Large intestine (tissue), 3 donors: ENCODE data around the gene CD58. TPM values are rescaled to one million over a fixed set of nuclear protein-coding genes. Genes with fewer than 3 reads are reported as not detected.
"Not testable (repeated sequence)": the region's sequence is repeated elsewhere in the genome, so short reads cannot be mapped to it uniquely, and the experiment has no call there.

Experiments used
- DNase-seq, 2 donors: peaks; one replicate each; pipeline versions ENCODE4 v3.0.0 to v3.0.0-alpha.2; 2013
- H3K27ac ChIP-seq: one replicate; pipeline ENCODE4 v1.5.1; 2013; ENCODE audit warnings: low read length
- H3K27me3 ChIP-seq: 2 replicates; pipeline ENCODE4 v1.6.1; 2013; ENCODE audit warnings: low read length; ENCODE audit not compliant: control insufficient read depth, insufficient read depth
- H3K36me3 ChIP-seq: 2 replicates; pipeline ENCODE4 v1.6.1; 2013; ENCODE audit warnings: low read length; ENCODE audit not compliant: control insufficient read depth, insufficient read depth
- H3K4me1 ChIP-seq: one replicate; pipeline ENCODE4 v1.6.1; 2013; ENCODE audit warnings: low read length; ENCODE audit not compliant: control insufficient read depth, insufficient read depth
- H3K4me3 ChIP-seq: one replicate; pipeline ENCODE4 v1.5.1; 2013; ENCODE audit warnings: low read length
- H3K9me3 ChIP-seq: one replicate; pipeline ENCODE4 v1.6.1; 2013; ENCODE audit warnings: mild to moderate bottlenecking, low read depth, low read length, moderate library complexity; ENCODE audit not compliant: control insufficient read depth
- WGBS: methylation state at CpG from one replicate; pipeline ENCODE4 v1.1.5; 2013; ENCODE audit warnings: low lambda C conversion rate; ENCODE audit not compliant: insufficient coverage; 5-methylcytosine and 5-hydroxymethylcytosine counted together
- polyA plus RNA-seq: library from polyadenylated mRNA; unstranded; fragments of 120-200 nt; gene quantifications from one replicate; pipeline ENCODE4 v1.2.1, GENCODE V29; 2013

CD58 gene
- polyA plus RNA-seq, 1 donor, result 28.6 TPM

DNA sequence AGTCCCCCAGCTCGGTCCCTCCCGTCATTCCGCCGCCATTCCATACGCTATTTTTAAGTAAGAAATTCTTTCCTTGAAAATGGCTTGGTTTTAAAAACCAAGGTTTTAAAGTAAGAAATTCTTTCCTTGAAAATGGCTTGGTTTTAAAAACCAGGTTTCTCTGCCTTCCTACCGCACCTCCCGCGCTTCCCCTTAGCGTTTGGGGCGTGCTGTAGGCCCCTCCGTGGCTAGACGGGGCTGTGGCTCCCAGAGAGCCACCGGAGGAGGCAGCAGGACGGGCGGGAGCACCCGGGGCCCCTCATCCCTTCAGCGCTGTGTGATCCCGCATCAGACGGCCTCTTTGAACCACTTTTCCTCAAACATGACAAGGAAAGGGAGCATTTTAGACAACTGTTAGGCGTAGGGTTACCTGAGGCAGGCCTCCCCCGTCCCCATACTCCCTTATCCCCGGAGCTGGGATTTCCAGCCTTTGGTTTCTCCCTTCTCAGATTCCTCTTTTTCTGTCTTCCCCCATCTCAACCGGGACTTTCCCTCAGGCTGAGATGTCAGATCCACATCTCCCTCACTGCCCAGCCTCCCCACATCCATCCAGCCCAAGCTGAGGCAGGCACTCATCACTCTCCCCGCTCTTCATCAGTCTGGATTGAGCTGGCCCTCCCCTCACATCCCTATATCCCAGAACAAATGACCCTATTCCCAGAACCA is 541 bp upstream of the CD58 start:
- H3K4me3 ChIP-seq, result peak overlapping the region; percentile 84
- no peaks in the 10 kb centered on the region for H3K9me3 ChIP-seq
- peak overlapping the region; percentile 98 for H3K27ac ChIP-seq
- no peaks in the 10 kb centered on the region for H3K27me3 ChIP-seq
- peaks cover 6% of the 10 kb centered on the region for H3K36me3 ChIP-seq
- no CpG with 5 or more reads among the region's 24 CpGs for WGBS
- DNase-seq, result no peak
- H3K4me1 ChIP-seq, result peaks cover 24% of the 10 kb centered on the region

DNA sequence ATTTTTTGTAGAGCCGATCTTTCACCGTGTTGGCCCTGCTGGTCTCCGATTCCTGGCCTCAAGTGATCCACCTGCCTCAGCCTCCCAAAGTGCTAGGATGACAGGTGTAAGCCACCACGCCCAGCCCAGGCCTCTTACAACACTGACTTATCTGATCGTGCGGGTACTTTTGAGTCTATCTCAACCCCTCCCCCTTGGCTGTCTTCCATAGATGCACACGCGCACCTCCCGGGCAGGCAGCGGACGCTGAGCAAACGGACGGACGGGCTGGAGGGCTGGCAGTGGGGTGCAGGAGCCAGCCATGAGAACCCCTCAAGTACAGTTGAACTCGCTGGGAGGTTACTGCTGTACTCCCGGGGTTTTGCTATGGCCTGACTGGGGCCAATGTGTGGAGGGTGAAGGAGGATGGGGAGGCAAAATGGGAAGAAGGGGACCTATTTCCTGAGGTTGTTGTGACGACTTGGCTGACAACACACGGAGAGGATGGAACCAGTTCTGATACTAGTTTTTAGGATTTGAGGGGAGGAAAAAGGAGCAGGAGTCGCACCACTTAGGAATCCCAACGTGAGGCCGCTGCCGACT is 959 bp downstream of the CD58 start:
- Histone ChIP-seq H3K27me3 (no peaks in the 10 kb centered on the region), H3K4me3 (peak overlapping the region; percentile 84), H3K4me1 (peaks cover 24% of the 10 kb centered on the region), H3K36me3 (no peaks in the 10 kb centered on the region), H3K27ac (peak overlapping the region; percentile 98), H3K9me3 (peaks cover under 1% of the 10 kb centered on the region)
- no CpG with 5 or more reads among the region's 22 CpGs for WGBS
- peak; percentile 75 to 87 for DNase-seq

DNA sequence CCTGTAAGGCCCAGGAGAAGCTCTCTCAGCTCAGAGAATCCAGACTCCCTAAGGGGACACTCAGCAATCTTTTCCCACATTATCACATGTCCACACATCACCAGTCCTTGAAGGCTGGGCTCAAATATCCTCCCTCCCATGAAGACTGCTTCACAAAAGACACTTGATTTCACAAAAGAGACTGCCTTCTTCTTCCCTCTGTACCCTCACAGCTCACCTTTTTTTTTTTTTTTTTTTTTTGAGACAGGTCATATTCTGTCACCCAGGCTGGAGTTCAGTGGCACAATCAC is 1.5 kb downstream of the CD58 start:
- no peak overlapping the region for H3K27ac ChIP-seq
- no peaks in the 10 kb centered on the region for H3K36me3 ChIP-seq
- no peak for DNase-seq
- H3K27me3 ChIP-seq, result no peaks in the 10 kb centered on the region
- peaks cover 3% of the 10 kb centered on the region for H3K9me3 ChIP-seq
- H3K4me1 ChIP-seq, result peaks cover 22% of the 10 kb centered on the region
- no peak overlapping the region for H3K4me3 ChIP-seq

DNA sequence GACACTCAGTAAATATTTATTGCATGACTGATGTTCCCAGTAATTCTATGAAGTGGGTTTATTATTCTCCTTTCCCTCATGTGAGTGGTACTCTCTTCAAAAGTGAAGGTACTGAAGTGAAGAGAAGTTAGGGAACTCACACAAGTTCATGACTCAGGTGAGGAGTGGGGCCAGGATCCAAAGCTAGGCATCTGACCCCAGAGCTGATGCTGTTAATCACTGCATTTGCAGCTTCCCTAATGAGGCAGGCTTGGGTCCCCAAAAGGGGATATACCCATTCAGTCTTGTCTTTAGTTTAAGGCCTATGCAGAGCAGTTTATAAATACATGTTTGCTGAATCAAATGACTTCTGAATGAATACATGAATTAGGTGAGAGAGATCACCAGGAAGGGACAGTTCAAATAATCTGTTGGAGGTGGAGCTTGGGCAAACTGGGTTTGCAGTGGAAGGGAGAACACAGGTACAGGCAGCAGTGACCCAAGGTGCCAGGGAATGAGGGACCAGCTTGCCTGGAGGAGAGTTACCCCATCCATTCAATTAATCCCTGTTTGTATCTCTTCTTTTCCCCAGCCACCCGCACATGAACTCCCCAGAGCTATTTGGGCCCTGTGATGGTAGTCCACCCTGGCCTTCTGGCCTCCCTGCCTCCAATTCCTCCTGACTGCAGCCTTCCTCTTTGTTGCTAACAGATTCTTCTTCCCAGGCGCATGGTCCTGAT is 2.0 kb downstream of the CD58 start:
- Histone ChIP-seq H3K4me1 (peaks cover 18% of the 10 kb centered on the region), H3K27ac (no peak overlapping the region), H3K9me3 (peaks cover 3% of the 10 kb centered on the region), H3K4me3 (no peak overlapping the region), H3K36me3 (no peaks in the 10 kb centered on the region), H3K27me3 (no peaks in the 10 kb centered on the region)
- no CpG with 5 or more reads among the region's 2 CpGs for WGBS
- DNase-seq, result no peak

DNA sequence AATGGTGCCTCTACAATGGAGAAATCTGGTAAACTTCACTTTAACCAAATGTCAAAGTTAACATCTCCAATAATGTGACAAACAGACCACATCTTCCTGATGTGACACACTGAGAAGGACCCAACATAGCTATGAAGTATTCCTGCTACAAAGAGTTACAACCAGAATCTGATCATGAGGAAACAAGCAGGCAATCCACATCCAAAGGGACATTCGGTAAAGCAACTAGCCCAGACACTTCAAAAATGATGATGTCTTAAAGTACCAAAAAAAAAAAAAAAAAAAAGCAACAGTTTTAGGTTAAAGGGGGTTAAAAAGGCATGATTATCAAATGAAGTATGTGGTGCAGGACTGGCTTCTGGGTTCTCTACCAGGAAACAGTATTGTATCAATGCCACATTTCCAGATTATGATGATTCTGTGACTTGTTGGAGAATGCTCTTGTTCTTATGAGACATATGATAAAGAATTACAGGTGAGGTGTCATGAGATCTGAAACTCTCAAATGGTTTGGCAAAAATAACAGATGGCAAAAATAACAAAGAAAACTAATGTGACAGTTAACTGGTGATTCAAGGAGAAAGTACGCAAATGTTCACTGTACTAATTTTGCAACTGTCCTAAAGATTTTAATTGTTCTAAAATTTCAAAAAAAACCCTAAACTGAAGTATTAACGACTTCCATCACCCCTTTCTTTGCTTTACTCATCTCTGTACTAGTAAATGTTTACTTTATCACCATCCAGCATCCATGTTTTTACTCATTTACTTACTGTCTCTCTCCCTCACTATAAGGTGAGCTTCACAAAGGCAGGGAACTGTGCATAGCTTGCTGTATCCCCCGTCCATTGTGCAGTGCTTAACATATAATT is 2.8 kb downstream of the CD58 start:
- Histone ChIP-seq H3K36me3 (no peaks in the 10 kb centered on the region), H3K27me3 (no peaks in the 10 kb centered on the region), H3K27ac (no peak overlapping the region), H3K9me3 (peaks cover 10% of the 10 kb centered on the region), H3K4me1 (peaks cover 18% of the 10 kb centered on the region), H3K4me3 (no peak overlapping the region)
- WGBS, result 38% methylated on average over 1 of the region's 4 CpGs
- no peak for DNase-seq

DNA sequence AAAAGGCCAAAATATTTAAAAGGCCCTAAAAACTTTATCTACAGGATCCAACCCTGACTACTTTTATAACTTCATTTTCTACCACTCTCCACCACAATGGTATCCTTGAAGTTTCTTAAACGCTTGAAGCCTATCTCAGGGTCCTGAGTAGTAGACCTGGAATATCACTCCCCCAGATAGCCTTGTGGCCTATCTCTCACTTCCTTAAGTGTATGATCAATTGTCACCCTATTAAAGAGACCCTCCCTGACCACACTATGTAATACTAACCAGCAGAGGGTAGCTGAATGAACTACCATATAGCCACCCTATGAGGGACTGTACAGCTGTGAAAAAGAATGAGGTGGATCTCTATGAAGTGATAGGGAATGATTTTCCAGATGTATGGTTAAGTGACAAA is 5.6 kb downstream of the CD58 start:
- Histone ChIP-seq H3K4me1 (peaks cover 7% of the 10 kb centered on the region), H3K9me3 (peaks cover 12% of the 10 kb centered on the region)
- DNase-seq, result no peak

DNA sequence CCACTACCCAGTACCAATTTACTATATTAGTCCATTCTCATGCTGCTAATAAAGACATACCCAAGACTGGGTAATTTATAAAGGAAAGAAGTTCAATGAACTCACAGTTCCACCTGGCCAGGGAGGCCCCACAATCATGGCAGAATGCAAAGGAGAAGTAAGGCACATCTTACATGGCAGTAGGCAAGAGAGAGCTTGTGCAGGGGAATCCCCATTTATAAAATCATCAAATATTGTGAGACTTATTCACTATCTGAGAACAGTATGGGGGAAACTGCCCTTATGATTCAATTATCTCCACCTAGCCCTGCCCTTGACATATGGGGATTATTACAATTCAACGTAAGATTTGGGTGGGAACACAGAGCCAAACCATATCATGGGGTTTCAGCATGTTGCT is 6.4 kb downstream of the CD58 start:
- Histone ChIP-seq H3K27ac (no peak overlapping the region), H3K9me3 (peaks cover 12% of the 10 kb centered on the region), H3K4me3 (no peak overlapping the region), H3K27me3 (no peaks in the 10 kb centered on the region), H3K36me3 (no peaks in the 10 kb centered on the region), H3K4me1 (peaks cover 2% of the 10 kb centered on the region)
- DNase-seq, result no peak
- no CpG with 5 or more reads among the region's 1 CpG for WGBS

More for the DNA sequence above, 5.6 kb downstream of the CD58 start:
- WGBS, result 100% methylated on average over 1 of the region's 1 CpG
- H3K27ac ChIP-seq, result no peak overlapping the region
- H3K27me3 ChIP-seq, result no peaks in the 10 kb centered on the region
- H3K4me3 ChIP-seq, result no peak overlapping the region
- H3K36me3 ChIP-seq, result no peaks in the 10 kb centered on the region

DNA sequence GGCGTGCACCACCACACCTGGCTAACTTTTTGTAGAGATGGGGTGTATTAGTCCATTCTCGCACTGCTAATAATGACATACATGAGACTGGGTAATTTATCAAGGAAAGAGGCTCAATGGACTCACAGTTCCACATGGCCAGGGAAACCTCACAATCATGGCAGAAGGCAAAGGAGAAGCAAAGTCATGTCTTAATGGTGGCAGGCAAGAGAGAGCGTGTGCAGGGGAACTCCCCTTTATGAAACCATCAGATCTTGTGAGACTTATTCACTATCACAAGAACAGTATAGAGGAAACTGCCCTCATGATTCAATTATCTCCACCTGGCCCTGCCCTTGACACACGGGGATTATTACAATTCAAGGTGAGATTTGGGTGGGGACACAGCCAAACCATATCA is 8.4 kb downstream of the CD58 start:
- DNase-seq, H3K4me1 ChIP-seq, H3K27me3 ChIP-seq, H3K36me3 ChIP-seq, H3K27ac ChIP-seq, H3K4me3 ChIP-seq: not testable (repeated sequence)
- WGBS, result no CpG with 5 or more reads among the region's 4 CpGs
- H3K9me3 ChIP-seq, result peaks cover 12% of the 10 kb centered on the region

DNA sequence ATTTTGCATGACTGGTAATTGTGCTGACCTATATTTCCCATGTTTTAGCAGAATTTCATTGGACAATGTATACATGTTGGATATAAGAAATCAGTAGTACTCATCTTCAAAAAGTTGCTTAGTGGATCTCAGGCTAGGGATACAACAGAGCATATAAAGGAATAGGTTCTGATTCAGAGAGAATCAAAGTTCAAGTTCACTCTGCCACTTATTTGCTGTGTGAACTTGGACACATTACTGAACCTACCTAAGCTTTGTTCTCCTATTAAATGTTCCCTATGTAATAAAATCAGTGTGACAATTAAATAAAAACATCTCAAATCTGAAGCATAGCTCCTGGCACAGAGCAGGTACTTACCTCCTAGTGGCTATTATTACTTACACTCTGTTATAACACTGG is 9.3 kb downstream of the CD58 start:
- DNase-seq, result no peak
- no peak overlapping the region for H3K27ac ChIP-seq
- H3K36me3 ChIP-seq, result no peaks in the 10 kb centered on the region
- no peaks in the 10 kb centered on the region for H3K27me3 ChIP-seq
- H3K4me3 ChIP-seq, result no peak overlapping the region
- peaks cover 12% of the 10 kb centered on the region for H3K9me3 ChIP-seq
- peaks cover 7% of the 10 kb centered on the region for H3K4me1 ChIP-seq

DNA sequence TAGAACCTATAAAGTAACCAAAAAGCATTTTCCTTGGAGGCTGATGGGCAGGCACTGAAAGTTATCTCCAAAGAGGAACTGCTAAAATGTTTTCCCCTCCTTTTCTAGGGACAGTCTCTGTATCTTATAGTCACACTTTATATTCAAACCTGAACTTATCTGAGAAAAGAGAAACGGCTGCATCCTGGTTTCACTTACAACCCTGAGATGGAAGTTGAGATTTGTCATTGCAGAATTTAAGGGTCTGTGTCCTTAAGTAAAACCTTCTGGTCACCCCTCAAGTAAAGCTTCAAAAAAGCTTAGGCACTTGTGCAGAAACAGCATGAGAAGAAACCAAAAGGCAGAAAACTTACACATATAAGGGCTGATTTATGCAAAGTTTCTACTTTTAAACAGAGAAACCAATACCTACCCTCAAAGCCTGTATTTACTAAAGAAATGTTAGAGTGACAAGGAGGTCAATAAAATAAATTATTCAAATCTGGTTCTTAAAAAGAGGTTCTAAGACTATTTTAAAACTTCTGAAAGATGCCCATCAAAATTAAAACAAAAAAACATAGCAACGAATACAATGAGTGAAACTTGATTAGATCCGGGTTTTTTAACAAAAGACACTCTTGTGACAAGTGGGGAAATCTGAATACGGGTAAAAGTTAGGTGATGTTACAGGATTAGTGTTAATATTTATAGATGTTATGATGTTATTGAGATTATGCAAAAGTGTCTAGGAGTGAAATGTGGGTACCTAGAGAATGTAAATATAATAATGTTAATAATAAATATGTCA is 9.9 kb downstream of the CD58 start:
- no peak overlapping the region for H3K4me3 ChIP-seq
- no peak for DNase-seq
- peaks cover 12% of the 10 kb centered on the region for H3K9me3 ChIP-seq
- peaks cover 7% of the 10 kb centered on the region for H3K4me1 ChIP-seq
- no peaks in the 10 kb centered on the region for H3K36me3 ChIP-seq
- WGBS, result 82% methylated on average over 2 of the region's 4 CpGs
- H3K27me3 ChIP-seq, result no peaks in the 10 kb centered on the region
- H3K27ac ChIP-seq, result no peak overlapping the region
